HCT116 (cell line): ENCODE results near the gene GNLY.

Experiments
- ATF3 ChIP-seq: IDR thresholded peaks from 2 replicates; pipeline ENCODE4 v1.6.1; 2012
- CTCF ChIP-seq, 3 experiments: fragments of 200-600 bp in 1 of 3; sonication (generic) in 1 of 3; IDR thresholded peaks in 2 of 3; conservative IDR thresholded peaks in 1 of 3; 2 replicates each; pipeline ENCODE4 v1.5.1; 2012 to 2017; ENCODE audit warnings: low read depth in 2 of 3, low read length in 2 of 3, antibody characterized with exemption in 1 of 3, borderline replicate concordance in 1 of 3, control low read depth in 1 of 3, mild to moderate bottlenecking in 1 of 3, mixed read lengths in 1 of 3, mixed run types in 1 of 3, moderate library complexity in 1 of 3; ENCODE audit not compliant: insufficient read depth in 1 of 3
- EZH2 ChIP-seq: fragments of 200-600 bp; sonication (generic); IDR thresholded peaks from 2 replicates; pipeline ENCODE4 v1.6.1; 2017; ENCODE audit warnings: antibody characterized with exemption, mixed run types
- JUND ChIP-seq: IDR thresholded peaks from 2 replicates; pipeline ENCODE4 v1.6.1; 2012
- MAX ChIP-seq: IDR thresholded peaks from 2 replicates; pipeline ENCODE4 v1.6.1; 2012
- POLR2A ChIP-seq: IDR thresholded peaks from 2 replicates; pipeline ENCODE4 v1.7.0; 2011; ENCODE audit warnings: borderline replicate concordance; ENCODE audit not compliant: insufficient read depth, insufficient read length; ENCODE audit errors: extremely low read depth
- POLR2AphosphoS5 ChIP-seq: IDR thresholded peaks from 2 replicates; pipeline ENCODE4 v1.6.1; 2011; ENCODE audit warnings: mild to moderate bottlenecking, low read depth, low read length, moderate library complexity
- RAD21 ChIP-seq: IDR thresholded peaks from 2 replicates; pipeline ENCODE4 v1.6.1; 2012; ENCODE audit warnings: low read depth, mild to moderate bottlenecking
- REST ChIP-seq: IDR thresholded peaks from 2 replicates; pipeline ENCODE4 v1.6.1; 2012; ENCODE audit warnings: low read depth
- SIN3A ChIP-seq: IDR thresholded peaks from 2 replicates; pipeline ENCODE4 v1.6.1; 2012; ENCODE audit warnings: low read depth
- SRF ChIP-seq: IDR thresholded peaks from 2 replicates; pipeline ENCODE4 v1.6.1; 2012; ENCODE audit warnings: low read depth
- ZBTB33 ChIP-seq: IDR thresholded peaks from 2 replicates; pipeline ENCODE4 v1.6.1; 2011; ENCODE audit warnings: mild to moderate bottlenecking, low read length, moderate library complexity; ENCODE audit not compliant: insufficient replicate concordance; ENCODE audit errors: extremely low read depth

- TF ChIP-seq EZH2 (no peak), POLR2AphosphoS5 (no peak), MAX (no peak), CTCF (IDR thresholded peaks at IDR 0.05 in 2 of 3, conservative IDR thresholded peaks at IDR 0.05 in 1 of 3; ENCODE audit: borderline replicate concordance in 1 of 3, insufficient read depth in 1 of 3, low read depth in 2 of 3, low read length in 2 of 3) (no peak), RAD21 (no peak), SRF (no peak), SIN3A (no peak), POLR2A (no peak), REST (no peak), JUND (no peak), ATF3 (no peak), ZBTB33 (no peak)
Measured at GRCh38 chr2:85746321-85747004, 52.3 kb downstream of the GNLY start.
